ENCODE measurements around the gene NME4. TPM values are rescaled to one million over a fixed set of nuclear protein-coding genes. Genes with fewer than 3 reads are reported as not detected.

The NME4 gene
- total and polyA plus RNA-seq, 11 donors: 37.5 to 103 (median 73.8) TPM

- no peak overlapping the region for H3K27ac ChIP-seq
- H3K27me3 ChIP-seq: no peaks in the 10 kb centered on the region
- TF ChIP-seq POLR2A (IDR thresholded peaks at IDR 0.05): no peak
- no peak for TF ChIP-seq CTCF (IDR thresholded peaks at IDR 0.05)
- H3K4me3 ChIP-seq: no peak overlapping the region
- no peaks in the 10 kb centered on the region for H3K36me3 ChIP-seq
- H3K4me1 ChIP-seq: peaks cover 0 to 21% (median 9%) of the 10 kb centered on the region in 12 donors
- ATAC-seq (no peak), DNase-seq (no peak)
- intact Hi-C loops (cut with DNase I): loop anchor here in 3 of 10 donors (10.0 kb wide), 2 partner anchors 92 to 272 kb away; partner anchors contain the start of gene RHOT2 (in 2 of the 3)
- H3K9me3 ChIP-seq: no peaks in the 10 kb centered on the region
- WGBS, 4 donors: 86 to 94% (median 89%) methylated on average over 7 of the region's 7 CpGs
Measured at GRCh38 chr16:392450-393030, 4.5 kb upstream of the NME4 start.

- Histone ChIP-seq H3K9me3 (no peaks in the 10 kb centered on the region), H3K36me3 (peaks cover 0 to 5% (median 0%) of the 10 kb centered on the region in 9 donors), H3K4me3 (peak overlapping the region in 8 of 12 donors; percentile 50 to 92 (median 70)), H3K27ac (peak overlapping the region in 9 of 12 donors; percentile 57 to 92 (median 82)), H3K4me1 (peaks cover 0 to 31% (median 15%) of the 10 kb centered on the region in 12 donors), H3K27me3 (no peaks in the 10 kb centered on the region)
- 40 to 50% (median 44%) methylated on average over 3 of the region's 3 CpGs for WGBS, 4 donors
- ATAC-seq (no peak), DNase-seq (no peak)
- intact Hi-C loops (cut with DNase I): loop anchor here in 3 of 10 donors (2.0 to 10.0 kb wide), 3 partner anchors 13 to 269 kb away; partner anchors contain the start of gene RHOT2 (in 2 of the 3)
- no peak for TF ChIP-seq CTCF (IDR thresholded peaks at IDR 0.05)
- no peak for TF ChIP-seq POLR2A (IDR thresholded peaks at IDR 0.05)
Measured at GRCh38 chr16:396199-396598, 800 bp upstream of the NME4 start.

GRCh38 chr16:396605-397004, 394 bp upstream of the NME4 start:
- H3K27me3 ChIP-seq: no peaks in the 10 kb centered on the region
- 4 to 11% (median 5%) methylated on average over 22 of the region's 22 CpGs for WGBS, 4 donors
- intact Hi-C loops (cut with DNase I): loop anchor here in 3 of 10 donors (2.0 to 10.0 kb wide), 3 partner anchors 14 to 268 kb away; partner anchors contain the start of gene RHOT2 (in 2 of the 3)
- H3K4me1 ChIP-seq: peaks cover 0 to 32% (median 15%) of the 10 kb centered on the region in 12 donors
- peak overlapping the region; percentile 57 to 92 (median 82) for H3K27ac ChIP-seq
- peak overlapping the region in 11 of 12 donors; percentile 19 to 92 (median 69) for H3K4me3 ChIP-seq
- H3K36me3 ChIP-seq: peaks cover 0 to 5% (median 0%) of the 10 kb centered on the region in 9 donors
- H3K9me3 ChIP-seq: no peaks in the 10 kb centered on the region
- TF ChIP-seq POLR2A (IDR thresholded peaks at IDR 0.05) (no peak), CTCF (IDR thresholded peaks at IDR 0.05) (peak in 1 of 12 donors; percentile 7)
- ATAC-seq (peak in 1 of 4 donors; percentile 14), DNase-seq (peak in 2 of 5 donors; percentile 54 to 68)

- H3K27ac ChIP-seq: peak overlapping the region; percentile 3 to 92 (median 77)
- H3K4me3 ChIP-seq: peak overlapping the region in 8 of 12 donors; percentile 50 to 92 (median 70)
- DNase-seq (peak in 4 of 5 donors; percentile 72 to 86 (median 75)), ATAC-seq (peak; percentile 31 to 73 (median 43))
- 14 to 24% (median 19%) methylated on average over 14 to 29 of the region's 29 CpGs for WGBS, 4 donors
- no peaks in the 10 kb centered on the region for H3K27me3 ChIP-seq
- TF ChIP-seq POLR2A (IDR thresholded peaks at IDR 0.05): no peak
- TF ChIP-seq CTCF (IDR thresholded peaks at IDR 0.05): peak in 9 of 12 donors; percentile 13 to 49 (median 38)
- H3K36me3 ChIP-seq: peaks cover 0 to 5% (median 0%) of the 10 kb centered on the region in 9 donors
- intact Hi-C loops (cut with DNase I): loop anchor here in 3 of 10 donors (2.0 to 10.0 kb wide), 3 partner anchors 15 to 267 kb away; partner anchors contain the start of gene RHOT2 (in 2 of the 3)
- H3K4me1 ChIP-seq: peaks cover 0 to 41% (median 17%) of the 10 kb centered on the region in 12 donors
- H3K9me3 ChIP-seq: no peaks in the 10 kb centered on the region
Measured at GRCh38 chr16:397736-398332, 835 bp downstream of the NME4 start.
